Fibroblast of mammary gland (primary cell): ENCODE data around the gene AP1S1.

Source experiments
- DNase-seq: peaks from one replicate; pipeline ENCODE4 v3.0.0-alpha.2; 2010; ENCODE audit warnings: low read depth
- H3K4me3 ChIP-seq: 2 replicates; pipeline ENCODE4 v1.5.1; 2011; ENCODE audit warnings: low read depth, mild to moderate bottlenecking, low read length, moderate library complexity; ENCODE audit not compliant: control insufficient read depth
- CTCF ChIP-seq: conservative IDR thresholded peaks from 2 replicates; pipeline ENCODE4 v1.5.1; 2011; ENCODE audit warnings: low read depth, low read length, inconsistent platforms; ENCODE audit not compliant: control insufficient read depth, insufficient read depth

Gene AP1S1

GRCh38 chr7:101124376-101125056, 29.8 kb upstream of the AP1S1 start:
- no peak overlapping the region for H3K4me3 ChIP-seq
- no peak for TF ChIP-seq CTCF
- peak; percentile 80 for DNase-seq

DNA sequence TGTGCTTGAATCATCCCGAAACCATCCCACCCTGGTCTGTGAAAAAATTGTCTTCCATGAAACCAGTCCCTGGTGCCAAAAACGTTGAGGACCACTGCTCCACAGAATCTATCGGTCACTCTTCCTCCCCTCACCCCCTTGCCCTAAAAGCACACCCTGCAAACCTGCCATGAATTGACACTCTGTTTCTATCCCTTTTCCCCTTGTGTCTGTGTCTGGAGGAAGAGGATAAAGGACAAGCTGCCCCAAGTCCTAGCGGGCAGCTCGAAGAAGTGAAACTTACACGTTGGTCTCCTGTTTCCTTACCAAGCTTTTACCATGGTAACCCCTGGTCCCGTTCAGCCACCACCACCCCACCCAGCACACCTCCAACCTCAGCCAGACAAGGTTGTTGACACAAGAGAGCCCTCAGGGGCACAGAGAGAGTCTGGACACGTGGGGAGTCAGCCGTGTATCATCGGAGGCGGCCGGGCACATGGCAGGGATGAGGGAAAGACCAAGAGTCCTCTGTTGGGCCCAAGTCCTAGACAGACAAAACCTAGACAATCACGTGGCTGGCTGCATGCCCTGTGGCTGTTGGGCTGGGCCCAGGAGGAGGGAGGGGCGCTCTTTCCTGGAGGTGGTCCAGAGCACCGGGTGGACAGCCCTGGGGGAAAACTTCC, 28.2 kb upstream of the AP1S1 start:
- DNase-seq: peak; percentile 85
- peak overlapping the region; percentile 99 for H3K4me3 ChIP-seq
- no peak for TF ChIP-seq CTCF

GRCh38 chr7:101126651-101127459, 27.4 kb upstream of the AP1S1 start, which contains the start of gene SERPINE1:
Gene SERPINE1, plus strand, starts transcription at chr7:101127104. Its CDS starts 1,290 bp downstream, at chr7:101128394.
- peak; percentile 100 for DNase-seq
- peak within 1 kb of the TSS; percentile 99 for H3K4me3 ChIP-seq
- peak; percentile 40 for TF ChIP-seq CTCF

DNA sequence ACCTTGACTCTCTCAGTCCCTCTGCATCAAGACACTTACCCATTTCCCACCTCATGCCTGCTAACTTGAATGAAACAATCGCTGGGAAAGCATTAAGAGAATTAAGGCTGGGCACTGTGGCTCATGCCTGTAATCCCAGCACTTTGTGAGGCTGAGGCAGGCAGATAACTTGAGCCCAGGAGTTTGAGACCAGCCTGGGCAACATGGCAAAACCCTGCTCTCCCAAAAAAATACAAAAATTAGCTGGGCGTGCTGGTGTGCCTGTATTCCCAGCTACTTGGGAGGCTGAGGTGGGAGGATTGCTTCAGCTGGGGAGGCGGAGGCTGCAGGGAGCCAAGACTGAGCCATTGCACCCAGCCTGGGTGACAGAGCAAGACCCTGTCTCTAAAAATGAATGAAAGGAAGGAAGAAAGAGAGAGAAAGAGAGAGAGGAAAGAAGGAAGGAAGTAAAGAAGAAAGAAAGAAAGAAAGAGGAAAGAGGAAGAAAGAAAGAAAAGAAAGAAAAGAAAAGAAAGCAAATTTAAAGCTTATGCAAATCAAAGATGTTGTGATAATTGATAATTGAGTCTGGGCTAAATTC, 26.7 kb upstream of the AP1S1 start:
- no peak for DNase-seq
- H3K4me3 ChIP-seq: peak overlapping the region; percentile 99
- TF ChIP-seq CTCF: no peak

DNA sequence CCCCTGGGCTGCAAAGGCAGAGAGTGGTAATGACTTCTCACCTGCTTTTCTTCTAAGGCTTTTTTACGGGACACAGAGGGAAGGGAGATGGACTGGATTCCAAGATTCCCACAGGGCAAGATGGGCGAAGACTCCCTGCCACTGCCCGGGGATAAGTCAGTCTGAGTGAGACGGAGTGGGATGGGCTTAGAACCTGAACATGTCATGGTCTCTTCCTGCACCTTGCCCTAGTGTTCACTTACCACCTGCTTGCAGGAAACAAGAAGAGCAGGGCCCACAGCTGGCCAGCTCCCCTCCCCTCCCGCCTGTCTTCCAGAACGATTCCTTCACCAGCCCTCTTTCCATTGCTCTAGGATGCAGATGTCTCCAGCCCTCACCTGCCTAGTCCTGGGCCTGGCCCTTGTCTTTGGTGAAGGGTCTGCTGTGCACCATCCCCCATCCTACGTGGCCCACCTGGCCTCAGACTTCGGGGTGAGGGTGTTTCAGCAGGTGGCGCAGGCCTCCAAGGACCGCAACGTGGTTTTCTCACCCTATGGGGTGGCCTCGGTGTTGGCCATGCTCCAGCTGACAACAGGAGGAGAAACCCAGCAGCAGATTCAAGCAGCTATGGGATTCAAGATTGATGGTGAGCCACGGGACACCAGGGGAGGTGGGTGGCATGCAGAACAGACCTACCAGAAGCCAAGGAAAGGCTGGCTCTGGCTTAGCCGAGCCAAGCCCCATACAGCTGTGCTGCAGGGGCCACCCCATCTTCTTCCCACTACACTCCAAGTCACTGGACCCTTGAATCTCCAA, 26.0 kb upstream of the AP1S1 start:
- no peak for DNase-seq
- no peak for TF ChIP-seq CTCF
- peak overlapping the region; percentile 99 for H3K4me3 ChIP-seq
